ENCODE results near the gene PPM1L. TPM values are rescaled to one million over a fixed set of nuclear protein-coding genes. Genes with fewer than 3 reads are reported as not detected.
A peak's percentile ranks its signal among the peaks of the same experiment; 100 is the strongest.

PPM1L gene
- total RNA-seq, 2 donors from 2014 or later, result 2.1 to 3.5 TPM

DNA sequence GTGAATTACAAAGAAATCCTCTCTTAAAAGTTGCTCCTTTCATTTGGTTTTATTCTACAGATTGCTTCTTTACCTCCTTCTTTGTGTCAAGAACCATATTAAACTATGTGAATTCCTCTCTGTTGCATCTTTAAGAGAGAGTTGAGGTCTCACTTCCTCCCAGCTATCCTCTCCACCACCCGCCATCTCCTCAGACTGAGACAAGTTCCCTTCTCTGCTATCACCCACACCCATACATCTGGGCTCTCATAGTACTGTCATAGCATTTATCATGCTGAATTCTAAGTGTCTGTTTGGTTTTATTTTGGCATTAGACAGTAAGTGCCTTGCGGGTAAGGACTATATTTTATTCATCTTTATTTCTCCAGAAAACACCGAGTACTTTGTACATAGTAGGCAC lies 294.9 kb downstream of the PPM1L start:
- DNase-seq (ENCODE audit: low spot score in 2 of 2) (no peak), ATAC-seq (no peak)
- peaks cover 0 to 4% of the 10 kb centered on the region in 2 donors for H3K9me3 Mint-ChIP-seq
- H3K27ac Mint-ChIP-seq, result no peak overlapping the region
- H3K36me3 Mint-ChIP-seq, result no peaks in the 10 kb centered on the region

DNA sequence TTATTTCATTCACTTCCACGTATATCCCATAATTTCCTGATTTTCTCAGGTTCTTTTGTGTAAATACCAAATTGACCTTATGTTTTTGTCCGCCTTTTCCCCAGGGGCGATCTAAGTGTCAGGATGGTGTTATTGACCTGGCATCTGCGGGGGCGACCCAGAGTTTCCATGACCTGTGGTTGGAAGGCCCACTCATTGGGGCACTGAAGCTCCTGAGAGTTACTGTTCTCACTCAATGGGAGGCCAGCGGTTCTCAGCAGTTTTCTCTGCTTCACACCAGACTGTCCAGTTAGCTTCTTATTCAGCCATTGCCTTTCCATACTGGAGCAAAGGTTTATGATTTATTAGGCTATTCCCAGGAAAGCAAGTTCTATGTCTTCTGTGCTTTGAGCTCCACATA lies 295.8 kb downstream of the PPM1L start:
- Mint-ChIP-seq H3K36me3 (no peaks in the 10 kb centered on the region), H3K27ac (no peak overlapping the region), H3K9me3 (peaks cover 0 to 4% of the 10 kb centered on the region in 2 donors)
- ATAC-seq, result no peak
- DNase-seq (ENCODE audit: low spot score in 2 of 2), result no peak

DNA sequence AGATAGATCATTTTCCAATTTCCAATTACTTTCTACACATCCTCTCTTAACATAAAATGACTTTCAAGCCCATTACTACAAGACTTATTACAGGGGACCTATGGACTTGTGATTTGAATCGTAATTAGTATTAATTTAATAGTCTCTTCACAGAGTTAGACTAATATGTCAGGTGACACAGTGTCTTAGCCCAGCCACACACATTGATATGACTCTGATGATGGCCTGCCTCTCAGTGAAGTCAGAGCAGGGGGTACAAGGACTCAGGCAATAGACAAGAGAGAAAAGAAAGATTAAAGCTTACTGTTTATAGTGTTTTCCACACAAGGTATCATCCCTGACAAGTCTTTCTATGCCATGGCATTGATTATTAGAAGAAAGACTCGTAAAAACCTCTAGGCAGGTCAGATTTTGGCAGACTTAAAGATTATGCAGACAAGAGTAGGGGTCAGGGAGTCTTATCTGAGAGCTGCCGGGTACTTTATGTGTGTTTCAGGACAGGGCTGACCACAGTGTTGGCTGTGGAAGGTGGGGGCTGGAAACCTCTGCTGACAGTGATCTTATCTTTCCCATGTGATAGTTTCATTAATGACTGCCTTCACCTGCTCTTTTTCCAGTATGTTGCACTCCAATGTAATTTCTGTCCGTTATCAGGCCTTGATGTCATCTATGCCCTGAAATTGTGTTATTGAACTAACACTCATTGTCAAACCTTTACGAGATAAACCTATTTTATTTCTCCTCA lies 299.0 kb downstream of the PPM1L start:
- DNase-seq (ENCODE audit: low spot score in 2 of 2), result no peak
- no peak for ATAC-seq
- no peaks in the 10 kb centered on the region for H3K36me3 Mint-ChIP-seq
- no peaks in the 10 kb centered on the region for H3K9me3 Mint-ChIP-seq
- no peak overlapping the region for H3K27ac Mint-ChIP-seq

DNA sequence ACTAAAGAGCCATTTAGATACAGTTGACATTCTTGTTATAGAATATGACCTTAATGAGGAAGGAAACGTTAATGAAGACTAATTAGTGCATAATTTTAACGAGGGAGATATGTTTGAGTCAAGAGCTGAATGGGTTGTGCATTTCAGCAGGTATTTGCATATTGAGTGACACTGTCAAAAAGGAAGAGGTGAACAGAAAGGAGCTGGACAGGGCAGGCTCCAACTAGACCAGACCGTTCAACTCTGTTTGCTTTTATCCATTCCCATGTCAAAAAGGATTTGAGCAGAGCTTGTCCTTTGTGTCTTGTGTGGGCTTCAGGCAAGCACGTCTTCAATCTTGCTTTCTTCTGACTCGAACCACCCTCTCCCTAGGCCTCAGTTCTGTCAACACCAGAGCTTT lies 308.4 kb downstream of the PPM1L start:
- H3K9me3 Mint-ChIP-seq, result no peaks in the 10 kb centered on the region
- no peaks in the 10 kb centered on the region for H3K36me3 Mint-ChIP-seq
- H3K27ac Mint-ChIP-seq, result no peak overlapping the region
- DNase-seq (ENCODE audit: low spot score in 2 of 2) (no peak), ATAC-seq (no peak)

DNA sequence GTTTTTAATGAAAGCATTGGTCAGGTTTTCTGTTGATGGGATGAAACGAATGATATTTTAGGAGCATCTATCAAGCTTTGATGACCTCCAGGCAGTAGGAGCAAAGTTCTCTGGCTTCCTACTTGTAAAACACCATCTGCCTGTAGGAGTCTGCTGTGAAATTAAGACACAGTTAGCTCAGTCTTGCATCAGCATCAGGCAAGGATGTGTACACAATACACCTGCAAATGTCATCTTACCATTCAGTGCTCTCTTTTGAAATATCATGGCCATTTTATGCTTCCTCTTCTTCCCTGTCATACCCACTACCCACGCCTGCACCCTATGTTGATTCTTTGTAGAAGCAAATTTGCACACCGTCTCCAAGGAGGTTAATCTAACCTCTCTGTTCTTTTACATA lies 310.9 kb downstream of the PPM1L start:
- H3K36me3 Mint-ChIP-seq, result no peaks in the 10 kb centered on the region
- H3K27ac Mint-ChIP-seq, result no peak overlapping the region
- no peak for ATAC-seq
- H3K9me3 Mint-ChIP-seq, result no peaks in the 10 kb centered on the region
- DNase-seq (ENCODE audit: low spot score in 2 of 2), result no peak

DNA sequence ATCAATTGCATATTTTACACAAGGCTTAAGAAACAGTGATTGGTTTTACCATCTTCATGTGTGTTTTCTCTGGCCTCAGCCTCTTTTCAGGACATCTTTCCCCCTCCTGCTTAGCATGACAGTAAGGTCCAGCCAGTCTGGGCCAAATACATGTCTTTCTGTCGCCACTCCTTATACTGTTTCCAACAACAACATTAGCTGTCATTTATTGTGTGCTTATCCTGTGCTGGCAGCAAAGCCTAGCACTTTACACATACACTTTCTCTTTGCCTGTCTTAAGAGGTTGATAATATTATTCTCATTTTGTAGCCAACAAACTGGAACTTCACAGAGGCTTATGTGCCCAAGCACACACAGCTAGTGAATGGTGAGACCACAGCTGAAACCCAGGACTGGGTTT lies 311.3 kb downstream of the PPM1L start:
- no peak for ATAC-seq
- Mint-ChIP-seq H3K36me3 (no peaks in the 10 kb centered on the region), H3K27ac (peak overlapping the region in 1 of 2 donors; percentile 5), H3K9me3 (no peaks in the 10 kb centered on the region)
- DNase-seq (ENCODE audit: low spot score in 2 of 2), result no peak

DNA sequence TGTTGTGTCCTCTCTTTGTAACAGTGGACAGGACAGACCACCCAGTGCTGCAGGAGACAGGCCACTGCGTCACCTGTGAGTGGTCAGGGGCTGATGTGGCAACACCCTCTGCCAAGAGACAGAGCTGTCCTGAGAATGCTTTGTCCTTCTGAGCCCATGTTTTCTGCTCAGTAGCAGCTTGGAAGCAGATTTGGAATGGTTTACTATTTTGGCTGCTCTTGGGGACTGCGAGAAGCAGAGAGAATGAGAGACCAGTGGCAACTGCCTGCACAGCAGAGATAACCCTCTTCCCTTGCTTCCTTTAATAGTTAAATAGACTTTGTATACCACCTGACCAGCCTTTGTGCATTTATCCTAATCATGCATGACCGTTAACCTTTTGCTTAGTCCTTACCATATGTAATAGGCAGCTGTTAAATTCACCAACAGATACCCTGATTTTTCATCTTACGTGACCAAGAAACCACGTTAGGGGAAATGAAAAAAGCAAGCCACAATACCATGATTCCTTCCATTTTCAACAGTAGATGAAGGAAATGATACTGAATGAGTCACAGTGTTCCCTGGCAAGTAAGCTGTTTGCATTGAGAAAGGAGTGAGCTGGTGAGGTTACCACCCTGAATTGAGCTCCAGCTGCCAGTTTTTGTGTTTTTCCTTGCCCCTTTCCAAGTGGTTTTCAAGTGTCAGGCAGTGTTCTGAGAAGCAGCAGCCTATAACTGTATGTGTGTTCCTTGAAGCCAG lies 313.6 kb downstream of the PPM1L start:
- no peak overlapping the region for H3K27ac Mint-ChIP-seq
- H3K36me3 Mint-ChIP-seq, result no peaks in the 10 kb centered on the region
- DNase-seq (ENCODE audit: low spot score in 2 of 2) (no peak), ATAC-seq (peak; percentile 83 to 85)
- H3K9me3 Mint-ChIP-seq, result no peaks in the 10 kb centered on the region

DNA sequence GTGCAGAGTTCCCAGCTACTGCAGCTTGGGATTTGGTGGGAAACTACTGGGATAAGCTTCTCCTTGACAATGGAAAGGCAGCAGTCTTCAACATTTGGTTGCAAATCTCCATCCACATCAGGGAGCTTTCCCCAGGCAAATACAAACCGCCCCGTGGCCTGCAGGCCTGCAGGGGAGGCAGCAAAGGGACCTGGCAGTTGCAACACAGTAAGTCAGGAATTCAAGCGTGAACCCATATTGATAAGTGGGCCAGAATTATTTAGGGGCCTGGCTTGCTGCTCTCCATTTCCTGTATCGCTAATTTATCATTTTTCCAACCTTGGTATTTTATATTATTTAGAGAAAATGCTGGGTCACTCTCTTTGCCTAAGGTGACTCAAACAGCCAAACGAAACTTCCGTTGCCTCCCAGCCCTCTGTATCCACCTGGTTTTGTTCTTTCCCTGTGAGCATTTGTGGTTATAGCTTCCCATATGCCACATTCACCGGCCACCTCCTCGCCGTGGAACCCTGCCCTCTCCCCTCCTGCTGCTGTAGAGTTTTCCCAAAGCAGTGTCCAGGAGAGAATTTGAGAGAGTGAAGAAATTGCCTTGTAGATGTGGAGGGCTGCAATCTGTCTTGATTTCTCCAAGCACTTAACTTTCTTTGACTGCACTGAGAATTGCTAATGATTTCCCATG lies 314.4 kb downstream of the PPM1L start:
- H3K9me3 Mint-ChIP-seq, result no peaks in the 10 kb centered on the region
- no peak overlapping the region for H3K27ac Mint-ChIP-seq
- ATAC-seq (no peak), DNase-seq (ENCODE audit: low spot score in 2 of 2) (no peak)
- no peaks in the 10 kb centered on the region for H3K36me3 Mint-ChIP-seq

DNA sequence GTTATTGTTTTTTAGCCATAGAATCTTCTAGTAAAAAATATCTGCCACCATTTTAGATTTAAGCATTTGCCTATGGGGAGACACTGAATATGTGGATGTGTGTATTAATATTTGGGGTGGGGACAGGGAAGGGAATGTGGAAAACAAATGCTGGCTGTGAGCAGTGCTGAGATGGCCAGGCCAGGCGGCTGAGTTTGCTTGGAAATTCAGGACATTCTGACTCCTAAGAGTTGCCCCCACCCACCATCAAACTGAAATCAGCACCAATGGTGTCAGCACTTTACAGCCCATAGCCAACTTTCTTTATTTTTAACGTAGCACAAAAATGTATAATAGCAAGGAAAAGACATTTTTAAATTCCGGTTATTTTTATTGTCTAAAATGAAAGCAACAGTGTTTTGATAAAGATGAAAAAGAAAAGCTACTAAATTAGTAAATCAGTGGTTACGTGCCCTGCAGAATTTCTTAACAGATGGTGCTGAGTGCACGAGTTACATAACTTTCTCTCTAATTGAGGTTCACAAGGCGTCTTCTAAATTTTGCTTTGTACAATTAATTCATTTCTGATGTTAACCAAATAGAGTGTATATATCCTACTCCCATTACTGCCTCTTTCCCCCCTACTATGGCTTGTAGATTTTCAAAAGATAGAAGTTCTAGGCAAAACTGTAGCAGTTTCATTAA lies 315.1 kb downstream of the PPM1L start:
- H3K9me3 Mint-ChIP-seq, result no peaks in the 10 kb centered on the region
- no peak for ATAC-seq

DNA sequence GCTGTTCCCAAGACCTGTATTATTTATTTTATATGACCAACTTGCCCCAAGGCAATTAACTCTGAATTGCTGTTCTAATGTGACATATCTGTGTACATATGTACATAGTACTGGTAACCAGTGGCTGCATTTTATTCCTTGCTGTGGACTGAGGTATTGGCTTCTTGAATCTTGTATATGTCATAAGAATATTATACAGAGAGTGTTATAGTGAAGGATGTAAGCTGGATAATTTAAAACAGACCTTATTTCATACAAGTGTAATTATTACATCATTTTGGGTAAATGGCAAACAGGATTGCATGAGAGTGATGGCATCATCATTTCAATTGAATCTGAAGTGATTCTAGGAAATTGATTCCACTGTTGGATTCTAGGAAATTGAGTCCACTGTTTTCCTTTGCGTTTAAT lies 316.2 kb downstream of the PPM1L start:
- peak in 1 of 2 donors; percentile 48 for ATAC-seq
- Mint-ChIP-seq H3K27ac (no peak overlapping the region), H3K36me3 (no peaks in the 10 kb centered on the region), H3K9me3 (no peaks in the 10 kb centered on the region)
- DNase-seq (ENCODE audit: low spot score in 2 of 2), result no peak

More for the DNA sequence above, 315.1 kb downstream of the PPM1L start:
- Mint-ChIP-seq H3K36me3 (no peaks in the 10 kb centered on the region), H3K27ac (no peak overlapping the region)
- no peak for DNase-seq (ENCODE audit: low spot score in 2 of 2)

DNA sequence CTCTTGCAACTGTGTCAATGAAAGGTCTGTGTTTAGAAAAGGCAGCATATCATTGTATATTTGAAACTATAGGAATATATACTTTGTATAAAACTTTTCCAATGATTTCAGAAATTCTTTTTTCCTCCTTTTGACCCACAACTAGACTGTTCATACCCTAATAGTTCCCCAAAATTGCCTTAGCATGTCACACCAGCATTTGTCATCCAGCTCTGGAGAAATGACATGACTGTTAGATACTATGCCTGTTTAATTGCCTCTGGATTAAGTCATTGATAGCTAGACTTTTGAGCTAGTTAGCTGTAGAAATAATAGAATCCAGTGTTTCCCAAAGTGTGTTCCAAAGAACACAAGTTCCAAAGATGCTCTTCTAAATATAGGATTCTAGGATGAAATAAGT lies 316.7 kb downstream of the PPM1L start:
- no peaks in the 10 kb centered on the region for H3K36me3 Mint-ChIP-seq
- no peak for DNase-seq (ENCODE audit: low spot score in 2 of 2)
- H3K9me3 Mint-ChIP-seq, result no peaks in the 10 kb centered on the region
- H3K27ac Mint-ChIP-seq, result no peak overlapping the region
- ATAC-seq, result no peak

DNA sequence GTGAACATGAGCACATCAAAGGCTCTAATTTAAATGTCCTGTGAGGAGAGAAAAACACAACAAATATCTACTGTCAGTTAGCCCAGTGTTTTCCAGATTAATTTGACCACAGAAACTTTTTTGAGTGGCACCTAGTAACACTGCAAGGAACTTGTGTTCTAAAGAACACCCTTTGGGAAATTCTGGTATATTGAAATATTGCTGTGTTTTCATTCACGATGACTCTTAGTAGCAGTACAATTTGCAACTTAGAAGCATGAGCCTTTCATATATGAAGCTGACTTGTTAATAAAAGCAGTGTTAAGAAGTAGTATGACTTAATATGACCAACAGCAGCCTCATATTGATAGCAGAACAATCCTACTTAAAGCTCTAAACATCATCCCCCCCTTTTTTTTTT lies 317.1 kb downstream of the PPM1L start:
- H3K9me3 Mint-ChIP-seq, result no peaks in the 10 kb centered on the region
- H3K36me3 Mint-ChIP-seq, result no peaks in the 10 kb centered on the region
- DNase-seq (ENCODE audit: low spot score in 2 of 2) (no peak), ATAC-seq (no peak)
- no peak overlapping the region for H3K27ac Mint-ChIP-seq

DNA sequence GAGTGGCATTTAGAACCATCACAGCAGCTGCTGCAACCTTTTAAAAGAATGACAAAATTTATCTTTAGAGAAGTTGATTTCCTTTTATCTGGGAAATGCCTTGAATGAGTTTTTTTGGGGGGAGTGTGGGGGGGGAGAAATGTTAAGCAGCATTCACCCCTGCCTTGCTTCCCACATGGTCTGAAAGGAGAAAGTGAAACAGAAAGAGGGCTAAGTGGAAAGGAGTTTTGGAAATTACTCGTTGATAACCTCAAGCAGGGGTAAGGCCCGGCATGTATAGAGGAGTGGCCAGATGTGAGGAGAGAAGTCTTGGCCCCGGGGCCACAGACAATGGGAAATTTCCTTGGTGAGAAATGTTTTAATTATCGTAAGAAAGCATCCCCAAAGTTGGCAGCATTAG lies 325.6 kb downstream of the PPM1L start:
- peak; percentile 45 to 56 for ATAC-seq
- Mint-ChIP-seq H3K36me3 (no peaks in the 10 kb centered on the region), H3K9me3 (no peaks in the 10 kb centered on the region), H3K27ac (no peak overlapping the region)
- no peak for DNase-seq (ENCODE audit: low spot score in 2 of 2)

DNA sequence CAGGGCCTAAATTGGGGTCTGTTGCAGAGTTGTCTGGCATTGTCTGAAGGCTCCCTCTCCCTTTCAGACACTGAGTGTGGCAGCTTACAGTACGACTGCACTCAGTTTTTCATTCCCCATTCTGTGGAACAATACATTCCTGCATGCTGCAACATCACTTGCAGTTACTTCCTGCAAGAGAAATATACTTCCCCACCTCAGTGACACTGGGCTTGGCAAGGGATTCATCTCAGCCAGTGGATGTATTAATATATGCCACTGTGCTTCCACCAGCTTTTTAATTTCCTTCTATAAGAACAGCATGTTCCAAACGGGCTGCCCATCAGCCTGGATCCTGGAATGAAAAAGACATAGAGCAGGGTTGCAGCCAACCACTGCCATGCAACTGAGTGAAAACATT lies 326.0 kb downstream of the PPM1L start:
- DNase-seq (ENCODE audit: low spot score in 2 of 2), result no peak
- no peak for ATAC-seq
- H3K9me3 Mint-ChIP-seq, result no peaks in the 10 kb centered on the region
- no peaks in the 10 kb centered on the region for H3K36me3 Mint-ChIP-seq
- H3K27ac Mint-ChIP-seq, result no peak overlapping the region

DNA sequence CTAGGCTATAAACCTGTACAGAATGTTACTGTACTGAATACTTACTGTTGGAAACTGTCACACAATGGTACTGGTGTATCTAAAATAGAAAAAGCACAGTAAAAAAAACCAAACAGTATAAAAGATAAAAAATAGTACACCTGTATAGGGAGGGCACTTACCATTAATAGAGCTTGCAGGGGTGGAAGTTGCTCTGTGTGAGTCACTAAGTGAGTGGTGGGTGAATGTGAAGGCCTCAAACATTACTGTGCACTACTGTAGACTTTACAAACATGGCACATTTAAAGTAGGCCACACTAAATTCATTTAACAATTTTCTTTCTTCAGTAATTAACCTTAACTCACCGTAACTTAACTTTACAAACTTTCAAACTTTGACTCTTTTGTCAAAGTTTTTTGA lies 327.1 kb downstream of the PPM1L start:
- Mint-ChIP-seq H3K27ac (no peak overlapping the region), H3K9me3 (no peaks in the 10 kb centered on the region), H3K36me3 (no peaks in the 10 kb centered on the region)
- peak in 1 of 2 donors; percentile 57 for ATAC-seq
- DNase-seq (ENCODE audit: low spot score in 2 of 2), result no peak

DNA sequence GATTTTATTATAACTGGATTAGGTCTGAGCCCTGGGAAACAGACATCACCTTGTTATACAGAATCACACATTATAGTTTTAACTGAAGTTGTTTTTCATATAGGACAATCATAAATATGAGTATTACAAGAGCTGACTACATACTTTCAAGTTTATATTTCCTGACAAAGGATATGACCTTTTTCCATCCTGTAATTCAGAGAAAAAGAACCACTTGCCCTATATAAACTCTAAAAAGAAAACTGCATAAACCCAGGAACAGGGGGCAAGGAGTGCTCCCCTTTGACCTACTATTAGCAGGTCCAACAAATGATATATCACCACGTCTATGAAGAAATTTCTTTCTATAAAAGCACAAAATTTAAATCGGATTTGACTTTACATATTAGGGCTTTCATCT lies 328.2 kb downstream of the PPM1L start:
- Mint-ChIP-seq H3K9me3 (no peaks in the 10 kb centered on the region), H3K27ac (no peak overlapping the region), H3K36me3 (no peaks in the 10 kb centered on the region)
- ATAC-seq (peak in 1 of 2 donors; percentile 32), DNase-seq (ENCODE audit: low spot score in 2 of 2) (no peak)

DNA sequence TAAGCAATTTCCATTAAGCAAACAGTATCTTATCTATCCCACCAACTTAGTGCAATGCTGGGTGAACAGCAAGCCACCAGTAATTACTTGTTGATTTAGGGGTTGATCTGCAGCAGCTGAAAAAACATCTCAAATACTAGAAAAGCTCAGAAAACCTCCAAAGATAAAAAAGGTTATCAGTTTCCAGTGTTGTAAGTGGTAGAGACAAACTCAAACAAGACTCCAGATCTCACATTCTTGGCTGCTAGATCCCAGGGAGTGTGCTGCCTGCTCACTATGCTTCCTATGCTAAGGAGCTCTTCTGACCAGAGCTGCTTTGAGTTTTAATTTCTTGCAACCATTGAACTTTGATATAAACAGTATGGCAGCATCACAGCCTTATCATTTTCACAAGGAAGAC lies 337.9 kb downstream of the PPM1L start:
- no peaks in the 10 kb centered on the region for H3K9me3 Mint-ChIP-seq
- DNase-seq (ENCODE audit: low spot score in 2 of 2) (no peak), ATAC-seq (no peak)
- H3K27ac Mint-ChIP-seq, result no peak overlapping the region
- no peaks in the 10 kb centered on the region for H3K36me3 Mint-ChIP-seq

All from activated naive CD4-positive, alpha-beta T cell treated with anti-CD3 and anti-CD28 coated beads, Interleukin-2, amount 50 U/mL, for 72 hours (primary cell).